Measurements from ENCODE around the gene PRKAR2B.
"Not testable (repeated sequence)": the region's sequence is repeated elsewhere in the genome, so short reads cannot be mapped to it uniquely, and the experiment has no call there.

Gene PRKAR2B

GRCh38 chr7:107049480-107049879 is 5.0 kb downstream of the PRKAR2B start:
- DNase-seq: no peak

GRCh38 chr7:107049971-107050532 is 5.5 kb downstream of the PRKAR2B start:
- DNase-seq: no peak

GRCh38 chr7:107051376-107051775 is 6.9 kb downstream of the PRKAR2B start:
- no peak for DNase-seq

GRCh38 chr7:107054965-107055364 is 10.5 kb downstream of the PRKAR2B start:
- not testable (repeated sequence) for DNase-seq

- not testable (repeated sequence) for DNase-seq
Measured at GRCh38 chr7:107056058-107056457, 11.6 kb downstream of the PRKAR2B start.

- no peak for DNase-seq
Measured at GRCh38 chr7:107056728-107057473, 12.4 kb downstream of the PRKAR2B start.

- DNase-seq: no peak
Measured at GRCh38 chr7:107057474-107057833, 12.9 kb downstream of the PRKAR2B start.

- DNase-seq: no peak
Measured at GRCh38 chr7:107059468-107059867, 15.0 kb downstream of the PRKAR2B start.

GRCh38 chr7:107063245-107064120 is 19.0 kb downstream of the PRKAR2B start:
- no peak for DNase-seq

GRCh38 chr7:107064255-107064654 is 19.8 kb downstream of the PRKAR2B start:
- no peak for DNase-seq

- DNase-seq: no peak
Measured at GRCh38 chr7:107065929-107066247, 21.4 kb downstream of the PRKAR2B start.

GRCh38 chr7:107068156-107068555 is 23.7 kb downstream of the PRKAR2B start:
- no peak for DNase-seq

GRCh38 chr7:107069457-107069856 is 25.0 kb downstream of the PRKAR2B start:
- no peak for DNase-seq

GRCh38 chr7:107070710-107071109 is 26.2 kb downstream of the PRKAR2B start:
- DNase-seq: no peak

- DNase-seq: no peak
Measured at GRCh38 chr7:107071129-107071528, 26.6 kb downstream of the PRKAR2B start.

GRCh38 chr7:107072133-107072532 is 27.6 kb downstream of the PRKAR2B start:
- no peak for DNase-seq

GRCh38 chr7:107075863-107076574 is 31.5 kb downstream of the PRKAR2B start:
- DNase-seq: no peak

GRCh38 chr7:107076781-107077698 is 32.5 kb downstream of the PRKAR2B start:
- DNase-seq: no peak

- no peak for DNase-seq
Measured at GRCh38 chr7:107077699-107078516, 33.4 kb downstream of the PRKAR2B start.

GRCh38 chr7:107078517-107078966 is 34.0 kb downstream of the PRKAR2B start:
- DNase-seq: no peak
